ENCODE data around the gene QRICH1. TPM values are rescaled to one million over a fixed set of nuclear protein-coding genes. Genes with fewer than 3 reads are reported as not detected.

Gene QRICH1
- total RNA-seq, 1 donor = 75.3 TPM

DNA sequence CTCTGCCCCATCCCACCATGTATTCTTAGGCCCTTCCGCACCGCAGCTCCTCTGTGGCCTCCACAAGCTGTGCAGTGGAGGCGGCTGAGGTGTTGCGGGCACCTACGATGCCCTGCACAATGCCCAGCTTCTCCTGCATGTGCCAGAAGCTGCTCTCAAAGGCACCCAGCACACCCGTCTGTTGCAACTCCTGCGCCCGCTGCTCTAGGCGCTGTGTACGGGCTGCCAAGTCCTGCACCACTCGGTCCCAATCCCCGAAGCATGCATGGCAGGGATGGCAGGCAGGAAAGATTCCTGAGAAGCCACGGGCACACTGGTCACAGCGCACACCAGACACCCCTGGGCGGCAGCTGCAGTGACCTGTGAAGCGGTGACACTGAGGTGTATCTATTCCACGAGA lies 29.8 kb upstream of the QRICH1 start:
- no peak overlapping the region for H3K4me3 ChIP-seq (ENCODE audit: low read depth, low read length)
- TF ChIP-seq, protein P1, sequence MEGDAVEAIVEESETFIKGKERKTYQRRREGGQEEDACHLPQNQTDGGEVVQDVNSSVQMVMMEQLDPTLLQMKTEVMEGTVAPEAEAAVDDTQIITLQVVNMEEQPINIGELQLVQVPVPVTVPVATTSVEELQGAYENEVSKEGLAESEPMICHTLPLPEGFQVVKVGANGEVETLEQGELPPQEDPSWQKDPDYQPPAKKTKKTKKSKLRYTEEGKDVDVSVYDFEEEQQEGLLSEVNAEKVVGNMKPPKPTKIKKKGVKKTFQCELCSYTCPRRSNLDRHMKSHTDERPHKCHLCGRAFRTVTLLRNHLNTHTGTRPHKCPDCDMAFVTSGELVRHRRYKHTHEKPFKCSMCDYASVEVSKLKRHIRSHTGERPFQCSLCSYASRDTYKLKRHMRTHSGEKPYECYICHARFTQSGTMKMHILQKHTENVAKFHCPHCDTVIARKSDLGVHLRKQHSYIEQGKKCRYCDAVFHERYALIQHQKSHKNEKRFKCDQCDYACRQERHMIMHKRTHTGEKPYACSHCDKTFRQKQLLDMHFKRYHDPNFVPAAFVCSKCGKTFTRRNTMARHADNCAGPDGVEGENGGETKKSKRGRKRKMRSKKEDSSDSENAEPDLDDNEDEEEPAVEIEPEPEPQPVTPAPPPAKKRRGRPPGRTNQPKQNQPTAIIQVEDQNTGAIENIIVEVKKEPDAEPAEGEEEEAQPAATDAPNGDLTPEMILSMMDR (IDR thresholded peaks at IDR 0.05; ENCODE audit: insufficient read depth, low read length) = no peak
- no peak for DNase-seq (ENCODE audit: low read depth)

DNA sequence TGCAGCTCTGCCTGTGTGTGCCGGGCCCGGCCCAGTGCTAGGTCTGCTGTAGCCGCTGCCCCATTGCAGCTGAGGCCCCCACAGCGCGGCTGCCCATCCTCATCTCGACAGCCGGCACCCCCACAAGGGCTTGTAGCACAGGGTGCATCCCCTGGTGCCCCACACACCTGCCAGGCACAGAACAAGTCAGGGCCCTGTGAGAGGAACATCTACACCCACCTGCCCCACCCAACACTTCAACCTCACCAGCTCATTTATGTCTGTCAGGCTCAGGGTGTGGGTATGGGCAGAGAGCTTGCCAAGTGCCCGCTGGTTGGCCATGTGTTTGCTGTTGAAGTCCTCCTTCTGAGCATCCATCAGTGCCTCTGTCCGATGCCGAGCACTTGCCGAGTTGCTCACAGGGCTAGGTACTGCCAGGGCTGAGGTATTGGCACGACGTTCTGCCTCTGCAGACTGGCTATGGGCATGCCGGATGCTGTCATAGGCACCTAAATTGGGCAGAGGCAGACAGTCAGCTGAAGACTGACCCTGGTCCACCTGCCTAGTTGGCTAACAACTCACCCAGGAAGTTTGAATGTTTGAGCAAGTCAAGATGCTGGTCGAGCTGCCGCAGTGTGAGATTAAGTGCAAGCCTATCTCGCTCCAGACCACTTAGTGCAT lies 29.1 kb upstream of the QRICH1 start:
- TF ChIP-seq, protein P1 (IDR thresholded peaks at IDR 0.05; ENCODE audit: insufficient read depth, low read length) = no peak
- DNase-seq (ENCODE audit: low read depth) = no peak
- H3K4me3 ChIP-seq (ENCODE audit: low read depth, low read length) = no peak overlapping the region

DNA sequence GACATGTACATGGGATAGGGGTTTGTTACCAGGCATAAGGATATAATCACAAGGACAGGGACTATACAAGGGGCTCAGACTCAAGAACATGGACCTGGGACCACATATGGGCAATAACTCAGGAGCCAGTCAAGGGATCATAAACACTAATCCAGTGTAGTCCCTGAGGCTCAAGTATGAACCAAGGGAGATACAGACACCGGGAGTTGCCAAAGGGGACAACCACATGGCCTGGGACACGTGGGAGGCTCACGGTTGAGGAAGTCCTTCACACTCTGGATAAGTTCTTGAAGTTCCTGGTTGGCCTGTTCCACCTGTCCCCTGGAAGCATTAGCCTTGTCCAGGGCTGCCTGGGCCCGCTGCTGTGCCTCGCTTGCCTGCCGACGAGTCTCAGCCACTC lies 28.6 kb upstream of the QRICH1 start:
- TF ChIP-seq, protein P1 (IDR thresholded peaks at IDR 0.05; ENCODE audit: insufficient read depth, low read length) = no peak

DNA sequence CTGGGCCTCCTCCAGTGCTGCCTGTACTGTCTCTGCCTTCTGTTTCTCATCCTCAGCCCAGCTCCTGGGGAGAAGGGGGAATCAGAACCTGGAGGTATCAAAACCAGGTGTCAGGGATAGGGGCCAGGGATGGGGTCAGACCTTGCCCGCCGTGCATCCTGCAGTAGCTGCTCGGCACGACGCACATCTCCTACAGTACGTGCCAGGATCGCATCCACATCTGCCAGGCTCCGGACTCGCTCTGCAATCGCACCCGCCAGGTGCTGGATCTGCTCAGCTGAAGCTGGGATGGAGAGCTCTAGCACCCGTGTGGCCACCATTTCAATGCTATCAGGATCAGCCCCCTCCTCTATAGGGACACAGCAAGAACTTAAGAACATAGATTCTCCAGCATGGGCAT lies 28.2 kb upstream of the QRICH1 start:
- TF ChIP-seq, protein P1 (IDR thresholded peaks at IDR 0.05; ENCODE audit: insufficient read depth, low read length) = no peak
- no peak for DNase-seq (ENCODE audit: low read depth)
- H3K4me3 ChIP-seq (ENCODE audit: low read depth, low read length) = no peak overlapping the region

More for the DNA sequence above, 28.6 kb upstream of the QRICH1 start:
- H3K4me3 ChIP-seq (ENCODE audit: low read depth, low read length) = no peak overlapping the region
- no peak for DNase-seq (ENCODE audit: low read depth)

DNA sequence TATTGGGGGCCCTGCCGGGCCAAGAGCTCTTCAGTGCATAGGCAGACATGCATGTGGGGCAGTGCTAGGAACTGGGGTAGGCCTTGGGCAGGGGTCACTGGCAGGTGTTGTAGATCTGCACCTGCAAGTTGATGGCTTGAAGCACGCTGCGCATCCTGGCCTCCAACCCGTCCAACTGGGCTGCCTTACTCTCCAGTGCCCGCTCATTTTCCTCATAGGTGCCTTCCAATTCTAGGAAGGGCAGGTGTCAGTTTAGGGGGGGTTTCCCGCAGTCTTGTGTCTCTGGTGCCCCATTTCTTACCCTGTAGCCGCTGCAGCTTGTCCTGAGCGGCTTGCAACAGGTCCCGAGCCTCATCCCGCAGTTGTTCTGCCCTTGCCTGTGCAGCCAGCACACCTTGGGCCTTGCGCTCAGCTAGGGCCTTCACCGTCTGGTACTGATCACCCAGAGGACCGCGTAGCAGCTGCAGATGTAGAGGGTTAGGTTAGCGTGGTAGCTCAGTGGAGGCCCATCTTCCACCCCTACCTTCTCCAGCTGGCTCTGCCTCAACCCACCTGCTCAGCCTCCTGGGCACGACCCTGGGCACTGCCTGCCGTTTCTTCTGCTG lies 27.4 kb upstream of the QRICH1 start:
- TF ChIP-seq, protein P1 (IDR thresholded peaks at IDR 0.05; ENCODE audit: insufficient read depth, low read length) = no peak
- peak overlapping the region; percentile 93 for H3K4me3 ChIP-seq (ENCODE audit: low read depth, low read length)
- no peak for DNase-seq (ENCODE audit: low read depth)

DNA sequence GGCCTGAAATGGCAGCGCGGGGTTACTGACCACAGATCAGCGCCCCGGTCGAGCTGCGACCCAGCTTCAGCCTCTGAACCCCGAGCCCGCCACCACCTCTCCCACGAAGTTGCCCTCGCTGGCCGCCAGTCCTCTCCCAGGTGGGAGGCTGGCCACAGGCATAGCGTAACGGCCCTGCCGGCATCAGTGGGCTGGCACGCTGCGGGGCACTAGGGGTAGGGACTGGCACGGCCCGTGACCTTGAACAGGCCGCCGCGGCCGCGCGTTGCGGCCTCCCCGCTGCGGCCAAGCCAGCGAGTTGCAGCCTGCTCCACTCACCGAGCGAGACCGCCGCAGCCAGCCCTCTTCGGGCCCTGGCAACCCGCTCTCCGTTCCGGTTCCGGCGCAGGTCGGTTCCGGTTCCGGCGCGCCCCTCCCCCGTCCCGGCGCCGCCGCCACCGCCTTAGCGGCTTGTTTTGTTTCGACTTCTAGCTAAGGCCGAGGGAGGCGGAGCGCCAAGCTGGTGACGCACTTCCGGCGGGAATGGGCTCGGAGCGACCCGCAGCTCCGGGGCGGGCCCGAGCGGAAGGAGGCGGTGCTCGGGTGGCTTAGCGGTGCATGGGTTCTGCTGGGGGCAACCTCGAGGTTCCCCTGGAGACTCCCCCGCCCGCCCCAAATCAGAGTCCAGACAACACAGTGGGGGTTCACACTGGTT lies 26.7 kb upstream of the QRICH1 start, which contains the start of gene USP19:
Gene USP19 (minus strand): TSS at position 386 of the 694 bp plus-strand sequence. CDS start 1,678 bp downstream, outside the sequence.
- DNase-seq (ENCODE audit: low read depth) = peak; percentile 92
- H3K4me3 ChIP-seq (ENCODE audit: low read depth, low read length) = peak within 1 kb of the TSS; percentile 93
- TF ChIP-seq, protein P1 (IDR thresholded peaks at IDR 0.05; ENCODE audit: insufficient read depth, low read length) = no peak
